Inflammatory macrophage treated with lipopolysaccharide for 1 hour (primary cell): ENCODE data around the gene SCAF4.
"Not testable (repeated sequence)": the region's sequence is repeated elsewhere in the genome, so short reads cannot be mapped to it uniquely, and the experiment has no call there.

Experiments
- DNase-seq, 2 donors: peaks; one replicate each; pipeline ENCODE4 v3.0.0-alpha.2; 2020 to 2022

SCAF4 gene

GRCh38 chr21:31631881-31632280 lies 100.0 kb downstream of the SCAF4 start:
- not testable (repeated sequence) for DNase-seq

- DNase-seq = no peak
Measured at GRCh38 chr21:31629972-31630711, 101.8 kb downstream of the SCAF4 start.

- DNase-seq = no peak
Measured at GRCh38 chr21:31624961-31625491, 106.9 kb downstream of the SCAF4 start.

- no peak for DNase-seq
Measured at GRCh38 chr21:31624181-31624580, 107.7 kb downstream of the SCAF4 start.

GRCh38 chr21:31623664-31624063 lies 108.3 kb downstream of the SCAF4 start:
- DNase-seq = no peak

GRCh38 chr21:31622397-31622796 lies 109.5 kb downstream of the SCAF4 start:
- DNase-seq = no peak
